ENCODE data around the gene MPRIP.

MPRIP gene

DNA sequence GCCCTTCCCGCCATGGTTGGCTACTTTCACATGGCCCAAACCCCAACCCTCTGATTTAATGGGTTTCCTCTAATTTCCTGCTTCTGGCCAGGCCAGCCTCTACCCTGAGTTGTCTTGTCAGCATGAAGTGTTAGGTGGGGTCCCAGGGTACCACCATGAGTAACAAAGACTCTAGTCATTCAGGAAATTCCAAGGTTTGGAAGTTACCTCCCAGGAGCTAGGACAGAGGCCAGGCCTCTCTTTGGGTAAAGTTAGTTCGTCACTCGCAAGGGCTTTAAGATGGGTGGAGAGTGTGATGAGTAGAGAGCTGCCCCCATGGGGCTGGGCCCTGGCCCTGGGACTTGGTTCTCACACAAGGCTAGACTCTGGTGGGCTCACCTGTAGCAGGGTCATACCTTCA is 109.3 kb downstream of the MPRIP start:
- H3K27ac ChIP-seq (ENCODE audit: low read length): no peak overlapping the region
- H3K4me3 ChIP-seq (ENCODE audit: low read depth in 1 of 2, low read length in 2 of 2): no peak overlapping the region
- no peaks in the 10 kb centered on the region for H3K4me1 ChIP-seq (ENCODE audit: insufficient read depth, low read length)
- peaks cover 5% of the 10 kb centered on the region; the same call in 1 of the 2 replicates for H4K20me1 ChIP-seq (ENCODE audit: insufficient read depth, low read length)
- H3K79me2 ChIP-seq (ENCODE audit: insufficient read depth, low read length): no peaks in the 10 kb centered on the region
- peaks cover 91% of the 10 kb centered on the region for H3K36me3 ChIP-seq (ENCODE audit: insufficient read depth, low read length)
- DNase-seq (no peak), ATAC-seq (ENCODE audit: insufficient read depth, low read depth) (no peak)
- H3K9me3 ChIP-seq (ENCODE audit: insufficient read depth, low read length, severe bottlenecking): no peaks in the 10 kb centered on the region
- no peak overlapping the region for H3K9ac ChIP-seq (ENCODE audit: low read depth, low read length)
- no peak overlapping the region for H3K4me2 ChIP-seq (ENCODE audit: insufficient read depth, low read length)
- TF ChIP-seq EZH2 (IDR thresholded peaks at IDR 0.05; ENCODE audit: borderline replicate concordance, low read depth, low read length, severe bottlenecking): no peak
- no peak for TF ChIP-seq CTCF (IDR thresholded peaks at IDR 0.05; ENCODE audit: borderline replicate concordance, extremely low read depth, low read length, poor library complexity, severe bottlenecking)
- H3K27me3 ChIP-seq (ENCODE audit: insufficient read depth, low read length, poor library complexity): no peaks in the 10 kb centered on the region
- no peak overlapping the region for H2AFZ ChIP-seq (ENCODE audit: low read depth, low read length)

- H3K4me1 ChIP-seq (ENCODE audit: insufficient read depth, low read length): no peaks in the 10 kb centered on the region
- H3K4me2 ChIP-seq (ENCODE audit: insufficient read depth, low read length): no peak overlapping the region
- H3K36me3 ChIP-seq (ENCODE audit: insufficient read depth, low read length): peaks cover 91% of the 10 kb centered on the region
- no peaks in the 10 kb centered on the region for H3K79me2 ChIP-seq (ENCODE audit: insufficient read depth, low read length)
- H3K9me3 ChIP-seq (ENCODE audit: insufficient read depth, low read length, severe bottlenecking): no peaks in the 10 kb centered on the region
- TF ChIP-seq CTCF (IDR thresholded peaks at IDR 0.05; ENCODE audit: borderline replicate concordance, extremely low read depth, low read length, poor library complexity, severe bottlenecking) (no peak), EZH2 (IDR thresholded peaks at IDR 0.05; ENCODE audit: borderline replicate concordance, low read depth, low read length, severe bottlenecking) (no peak)
- H4K20me1 ChIP-seq (ENCODE audit: insufficient read depth, low read length): peaks cover 8% of the 10 kb centered on the region
- H3K27me3 ChIP-seq (ENCODE audit: insufficient read depth, low read length, poor library complexity): no peaks in the 10 kb centered on the region
- DNase-seq (no peak), ATAC-seq (ENCODE audit: insufficient read depth, low read depth) (no peak)
- no peak overlapping the region for H2AFZ ChIP-seq (ENCODE audit: low read depth, low read length)
- no peak overlapping the region for H3K27ac ChIP-seq (ENCODE audit: low read length)
- no peak overlapping the region for H3K9ac ChIP-seq (ENCODE audit: low read depth, low read length)
- H3K4me3 ChIP-seq (ENCODE audit: low read depth in 1 of 2, low read length in 2 of 2): no peak overlapping the region
Observed at GRCh38 chr17:17151962-17152361, 109.7 kb downstream of the MPRIP start.

DNA sequence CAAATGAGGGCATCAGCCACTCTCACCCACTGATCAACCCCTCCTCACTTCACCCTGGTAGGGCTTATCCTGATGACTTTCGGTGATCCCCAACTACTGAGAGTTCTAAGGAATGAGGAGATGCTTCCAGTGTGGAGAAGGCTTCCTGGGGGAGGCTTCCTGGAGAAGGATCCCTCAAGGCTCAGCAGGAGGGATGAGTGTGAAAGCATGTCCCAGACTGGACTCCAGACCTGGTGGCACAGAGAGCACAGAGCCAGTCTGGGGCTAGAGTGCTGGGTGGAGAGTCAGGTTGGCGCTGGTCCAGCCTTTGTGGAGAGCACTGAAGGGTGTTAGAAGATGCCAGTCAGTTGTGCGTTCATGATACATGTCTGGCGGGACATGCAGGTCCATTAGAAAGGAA is 110.1 kb downstream of the MPRIP start:
- H3K36me3 ChIP-seq (ENCODE audit: insufficient read depth, low read length): peaks cover 91% of the 10 kb centered on the region
- no peak overlapping the region for H2AFZ ChIP-seq (ENCODE audit: low read depth, low read length)
- H3K79me2 ChIP-seq (ENCODE audit: insufficient read depth, low read length): no peaks in the 10 kb centered on the region
- no peak overlapping the region for H3K4me2 ChIP-seq (ENCODE audit: insufficient read depth, low read length)
- H3K9me3 ChIP-seq (ENCODE audit: insufficient read depth, low read length, severe bottlenecking): no peaks in the 10 kb centered on the region
- no peak overlapping the region for H3K27ac ChIP-seq (ENCODE audit: low read length)
- H3K4me3 ChIP-seq (ENCODE audit: low read depth in 1 of 2, low read length in 2 of 2): no peak overlapping the region
- H3K27me3 ChIP-seq (ENCODE audit: insufficient read depth, low read length, poor library complexity): no peaks in the 10 kb centered on the region
- H3K4me1 ChIP-seq (ENCODE audit: insufficient read depth, low read length): no peaks in the 10 kb centered on the region
- H4K20me1 ChIP-seq (ENCODE audit: insufficient read depth, low read length): peaks cover 8% of the 10 kb centered on the region
- no peak for ATAC-seq (ENCODE audit: insufficient read depth, low read depth)
- TF ChIP-seq CTCF (IDR thresholded peaks at IDR 0.05; ENCODE audit: borderline replicate concordance, extremely low read depth, low read length, poor library complexity, severe bottlenecking): no peak
- no peak for TF ChIP-seq EZH2 (IDR thresholded peaks at IDR 0.05; ENCODE audit: borderline replicate concordance, low read depth, low read length, severe bottlenecking)
- H3K9ac ChIP-seq (ENCODE audit: low read depth, low read length): no peak overlapping the region
- no peak for DNase-seq

GRCh38 chr17:17153071-17153470 is 110.8 kb downstream of the MPRIP start:
- Histone ChIP-seq H3K4me2 (ENCODE audit: insufficient read depth, low read length) (no peak overlapping the region), H3K79me2 (ENCODE audit: insufficient read depth, low read length) (no peaks in the 10 kb centered on the region), H3K27me3 (ENCODE audit: insufficient read depth, low read length, poor library complexity) (no peaks in the 10 kb centered on the region), H3K36me3 (ENCODE audit: insufficient read depth, low read length) (peaks cover 89% of the 10 kb centered on the region), H2AFZ (ENCODE audit: low read depth, low read length) (no peak overlapping the region), H3K9ac (ENCODE audit: low read depth, low read length) (no peak overlapping the region), H3K9me3 (ENCODE audit: insufficient read depth, low read length, severe bottlenecking) (no peaks in the 10 kb centered on the region), H4K20me1 (ENCODE audit: insufficient read depth, low read length) (peaks cover 8% of the 10 kb centered on the region), H3K4me3 (ENCODE audit: low read depth in 1 of 2, low read length in 2 of 2) (no peak overlapping the region), H3K4me1 (ENCODE audit: insufficient read depth, low read length) (no peaks in the 10 kb centered on the region), H3K27ac (ENCODE audit: low read length) (no peak overlapping the region)
- no peak for ATAC-seq (ENCODE audit: insufficient read depth, low read depth)
- no peak for DNase-seq
- TF ChIP-seq CTCF (IDR thresholded peaks at IDR 0.05; ENCODE audit: borderline replicate concordance, extremely low read depth, low read length, poor library complexity, severe bottlenecking) (no peak), EZH2 (IDR thresholded peaks at IDR 0.05; ENCODE audit: borderline replicate concordance, low read depth, low read length, severe bottlenecking) (no peak)

All from DND-41 (cell line).